Keratinocyte (primary cell): ENCODE measurements around the gene TECPR1. TPM values are rescaled to one million over a fixed set of nuclear protein-coding genes. Genes with fewer than 3 reads are reported as not detected.

ENCODE experiments used
- DNase-seq: peaks from one replicate; pipeline ENCODE4 v3.0.0-alpha.2; 2011; ENCODE audit warnings: low read depth, missing footprints, low spot score
- FAIRE-seq: peaks from 2 replicates; lab custom pipeline; 2011; peaks lifted over from hg19 to GRCh38; lab: Jason Lieb, UNC
- H2AFZ ChIP-seq: 2 replicates; pipeline ENCODE4 v1.6.0; 2012; ENCODE audit warnings: low read length, control low read depth, inconsistent platforms; ENCODE audit not compliant: control insufficient read depth
- H3K27ac ChIP-seq: 2 replicates; pipeline ENCODE4 v1.5.1; 2011; ENCODE audit warnings: low read length; ENCODE audit not compliant: control insufficient read depth, insufficient read depth
- H3K27me3 ChIP-seq: 3 replicates; pipeline ENCODE4 v1.6.0; 2011; ENCODE audit warnings: low read length; ENCODE audit not compliant: control insufficient read depth, insufficient read depth; ENCODE audit errors: extremely low read depth
- H3K36me3 ChIP-seq, 2 experiments: 2 replicates in 1 of 2; 3 replicates in 1 of 2; pipeline ENCODE4 v1.5.1; 2011; ENCODE audit warnings: low read length in 2 of 2, mild to moderate bottlenecking in 1 of 2; ENCODE audit not compliant: control insufficient read depth in 2 of 2, insufficient read depth in 2 of 2; ENCODE audit errors: extremely low read depth in 1 of 2
- H3K4me1 ChIP-seq: 3 replicates; pipeline ENCODE4 v1.5.1; 2011; ENCODE audit warnings: low read length; ENCODE audit not compliant: control insufficient read depth, insufficient read depth; ENCODE audit errors: extremely low read depth
- H3K4me2 ChIP-seq: 3 replicates; pipeline ENCODE4 v1.6.0; 2011; ENCODE audit warnings: low read depth, low read length; ENCODE audit not compliant: control insufficient read depth, insufficient read depth; ENCODE audit errors: extremely low read depth
- H3K4me3 ChIP-seq, 3 experiments: fragments of 200-600 bp in 1 of 3; sonication (generic) in 1 of 3; 2 replicates in 2 of 3; 3 replicates in 1 of 3; pipeline ENCODE4 v1.5.1; 2011 to 2016; ENCODE audit warnings: low read length in 3 of 3, mild to moderate bottlenecking in 3 of 3, control low read depth in 2 of 3, inconsistent platforms in 1 of 3, low read depth in 1 of 3, mixed read lengths in 1 of 3, mixed run types in 1 of 3, moderate library complexity in 1 of 3; ENCODE audit not compliant: control insufficient read depth in 2 of 3, insufficient read depth in 2 of 3; ENCODE audit errors: extremely low read depth in 1 of 3
- H3K79me2 ChIP-seq: 2 replicates; pipeline ENCODE4 v1.6.0; 2012; ENCODE audit warnings: low read length; ENCODE audit not compliant: control insufficient read depth, insufficient read depth
- H3K9ac ChIP-seq: 3 replicates; pipeline ENCODE4 v1.6.0; 2011; ENCODE audit warnings: low read length; ENCODE audit not compliant: control insufficient read depth, insufficient read depth; ENCODE audit errors: extremely low read depth
- H3K9me1 ChIP-seq: 3 replicates; pipeline ENCODE4 v1.6.0; 2011; ENCODE audit warnings: low read length; ENCODE audit not compliant: control insufficient read depth, insufficient read depth; ENCODE audit errors: extremely low read depth
- H3K9me3 ChIP-seq: 2 replicates; pipeline ENCODE4 v1.5.1; 2012; ENCODE audit warnings: low read depth, low read length; ENCODE audit not compliant: control insufficient read depth
- H4K20me1 ChIP-seq: 3 replicates; pipeline ENCODE4 v1.6.0; 2011; ENCODE audit warnings: low read length; ENCODE audit not compliant: control insufficient read depth, insufficient read depth; ENCODE audit errors: extremely low read depth
- EZH2 ChIP-seq: IDR thresholded peaks from one replicate; pipeline ENCODE4 v1.6.1; 2012; ENCODE audit warnings: inconsistent platforms, mild to moderate bottlenecking, low read length, moderate library complexity
- dilution Hi-C: fragments of 300-500 bp; cut with MboI; formaldehyde crosslinking; loops from one replicate; pipeline ENCODE4 v1.7.0; 2020; ENCODE audit warnings: low sequenced_read_pairs; ENCODE audit not compliant: extremely low pct_ligation_motif_present
- polyA minus RNA-seq, 3 experiments: library from RNA; depleted of rRNA, polyadenylated mRNA; stranded (reverse); fragments of >200 nt; gene quantifications; 1 replicate in 1 of 3; 2 replicates in 1 of 3; 3 replicates in 1 of 3; pipeline ENCODE4 v1.2.3, GENCODE V29; 2011
- polyA plus RNA-seq, 5 experiments: library from polyadenylated mRNA; depleted of rRNA in 3 of 5; stranded (reverse) in 3 of 5; stranded (forward) in 1 of 5; unstranded in 1 of 5; fragments of >200 nt; gene quantifications; 1 replicate in 1 of 5; 2 replicates in 3 of 5; 3 replicates in 1 of 5; pipeline versions ENCODE4 v1.2.1 to v1.2.3, GENCODE V29; 2011 to 2012; ENCODE audit warnings: missing spikeins in 2 of 5, low read depth in 1 of 5, low replicate concordance in 1 of 5
- TF ChIP-seq, protein P1 (sequence below), 3 experiments: IDR thresholded peaks in 1 of 3; conservative IDR thresholded peaks in 1 of 3; optimal IDR thresholded peaks in 1 of 3; 2 replicates in 2 of 3; 3 replicates in 1 of 3; pipeline versions ENCODE3 to v1.5.1; 2011; ENCODE audit warnings: low read length in 3 of 3, mild to moderate bottlenecking in 3 of 3, moderate library complexity in 2 of 3, control low read depth in 1 of 3, inconsistent platforms in 1 of 3; ENCODE audit not compliant: insufficient read depth in 2 of 3; ENCODE audit errors: extremely low read depth in 1 of 3

The TECPR1 gene, protein sequence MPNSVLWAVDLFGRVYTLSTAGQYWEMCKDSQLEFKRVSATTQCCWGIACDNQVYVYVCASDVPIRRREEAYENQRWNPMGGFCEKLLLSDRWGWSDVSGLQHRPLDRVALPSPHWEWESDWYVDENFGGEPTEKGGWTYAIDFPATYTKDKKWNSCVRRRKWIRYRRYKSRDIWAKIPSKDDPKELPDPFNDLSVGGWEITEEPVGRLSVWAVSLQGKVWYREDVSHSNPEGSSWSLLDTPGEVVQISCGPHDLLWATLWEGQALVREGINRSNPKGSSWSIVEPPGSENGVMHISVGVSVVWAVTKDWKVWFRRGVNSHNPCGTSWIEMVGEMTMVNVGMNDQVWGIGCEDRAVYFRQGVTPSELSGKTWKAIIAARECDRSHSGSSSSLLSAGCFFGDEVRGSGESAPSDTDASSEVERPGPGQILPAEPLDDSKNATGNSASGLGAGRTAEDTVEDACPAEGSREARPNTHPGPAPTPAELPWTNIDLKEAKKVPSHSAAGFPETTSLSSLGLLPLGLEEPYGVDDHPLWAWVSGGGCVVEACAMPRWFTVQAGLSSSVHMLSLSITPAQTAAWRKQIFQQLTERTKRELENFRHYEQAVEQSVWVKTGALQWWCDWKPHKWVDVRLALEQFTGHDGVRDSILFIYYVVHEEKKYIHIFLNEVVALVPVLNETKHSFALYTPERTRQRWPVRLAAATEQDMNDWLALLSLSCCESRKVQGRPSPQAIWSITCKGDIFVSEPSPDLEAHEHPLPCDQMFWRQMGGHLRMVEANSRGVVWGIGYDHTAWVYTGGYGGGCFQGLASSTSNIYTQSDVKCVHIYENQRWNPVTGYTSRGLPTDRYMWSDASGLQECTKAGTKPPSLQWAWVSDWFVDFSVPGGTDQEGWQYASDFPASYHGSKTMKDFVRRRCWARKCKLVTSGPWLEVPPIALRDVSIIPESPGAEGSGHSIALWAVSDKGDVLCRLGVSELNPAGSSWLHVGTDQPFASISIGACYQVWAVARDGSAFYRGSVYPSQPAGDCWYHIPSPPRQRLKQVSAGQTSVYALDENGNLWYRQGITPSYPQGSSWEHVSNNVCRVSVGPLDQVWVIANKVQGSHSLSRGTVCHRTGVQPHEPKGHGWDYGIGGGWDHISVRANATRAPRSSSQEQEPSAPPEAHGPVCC
- 1.5 to 3.7 TPM (median 2.4 TPM) in 3 replicates for polyA plus RNA-seq
- polyA plus RNA-seq (2011; ENCODE audit: low read depth): 7.4 TPM
- polyA plus RNA-seq (2011; cell fraction: cytosol; rRNA removed): 1.3 and 2.9 TPM in 2 replicates
- 6.6 and 10.0 TPM in 2 replicates for polyA plus RNA-seq (2011; cell fraction: nucleus; rRNA removed)
- polyA plus RNA-seq (2012; ENCODE audit: low replicate concordance): 4.7 and 6.3 TPM in 2 replicates
- polyA minus RNA-seq: 2.4 to 11.8 TPM (median 5.0 TPM) in 3 replicates
- polyA minus RNA-seq (2011; cell fraction: cytosol; rRNA and poly(A)+ RNA removed): 9.0 TPM
- 7.8 and 8.5 TPM in 2 replicates for polyA minus RNA-seq (2011; cell fraction: nucleus; rRNA and poly(A)+ RNA removed)

DNA sequence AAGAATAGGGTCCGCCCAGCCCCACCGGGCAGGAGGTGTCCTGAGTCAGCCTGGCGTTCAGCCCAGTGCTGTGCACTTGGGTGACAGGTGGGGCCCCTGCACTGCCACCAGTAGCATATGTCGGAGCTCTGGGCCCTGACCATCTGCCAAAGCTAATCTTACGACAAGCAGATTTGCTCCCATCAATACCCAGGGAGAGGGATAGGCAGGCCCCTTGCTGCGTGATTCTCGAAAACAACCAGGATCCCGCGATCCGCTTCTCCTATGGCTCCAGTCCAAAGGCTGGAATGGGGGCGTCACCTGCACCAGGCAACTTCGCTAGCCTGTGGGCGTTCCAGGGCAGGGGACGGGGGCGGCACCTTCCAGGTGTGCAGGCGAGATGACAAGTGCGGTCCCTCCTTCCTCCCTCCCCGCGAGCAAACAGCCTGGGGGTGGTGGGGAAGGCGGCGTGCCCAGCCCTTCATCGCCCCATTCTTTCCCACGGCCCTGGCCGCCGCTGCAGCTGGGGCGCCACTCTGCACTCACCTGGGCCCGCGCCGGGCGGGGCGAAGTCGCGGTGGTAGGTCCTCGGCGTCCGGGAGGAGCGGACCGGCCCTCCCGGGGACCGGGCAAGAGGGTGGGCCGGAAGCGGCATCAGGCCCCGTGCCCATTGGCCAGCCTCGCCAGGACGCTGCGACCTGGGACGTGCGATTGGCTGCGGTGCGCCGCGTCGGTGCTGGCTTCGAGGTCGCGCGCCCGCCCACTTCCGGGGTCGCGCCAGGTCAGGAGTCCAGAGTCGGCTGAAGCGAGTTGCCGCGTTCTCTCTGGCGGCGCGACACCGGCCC, at the start of gene TECPR1:
Gene TECPR1, minus strand, starts transcription at position 632 of the 824 bp plus-strand sequence. CDS start 6,086 bp downstream, outside the sequence.
- peaks cover 0 to 4% of the 10 kb centered on the region in 2 experiments for H3K36me3 ChIP-seq
- peaks cover 8% of the 10 kb centered on the region for H3K4me1 ChIP-seq
- no peak for TF ChIP-seq EZH2
- TF ChIP-seq, protein P1, sequence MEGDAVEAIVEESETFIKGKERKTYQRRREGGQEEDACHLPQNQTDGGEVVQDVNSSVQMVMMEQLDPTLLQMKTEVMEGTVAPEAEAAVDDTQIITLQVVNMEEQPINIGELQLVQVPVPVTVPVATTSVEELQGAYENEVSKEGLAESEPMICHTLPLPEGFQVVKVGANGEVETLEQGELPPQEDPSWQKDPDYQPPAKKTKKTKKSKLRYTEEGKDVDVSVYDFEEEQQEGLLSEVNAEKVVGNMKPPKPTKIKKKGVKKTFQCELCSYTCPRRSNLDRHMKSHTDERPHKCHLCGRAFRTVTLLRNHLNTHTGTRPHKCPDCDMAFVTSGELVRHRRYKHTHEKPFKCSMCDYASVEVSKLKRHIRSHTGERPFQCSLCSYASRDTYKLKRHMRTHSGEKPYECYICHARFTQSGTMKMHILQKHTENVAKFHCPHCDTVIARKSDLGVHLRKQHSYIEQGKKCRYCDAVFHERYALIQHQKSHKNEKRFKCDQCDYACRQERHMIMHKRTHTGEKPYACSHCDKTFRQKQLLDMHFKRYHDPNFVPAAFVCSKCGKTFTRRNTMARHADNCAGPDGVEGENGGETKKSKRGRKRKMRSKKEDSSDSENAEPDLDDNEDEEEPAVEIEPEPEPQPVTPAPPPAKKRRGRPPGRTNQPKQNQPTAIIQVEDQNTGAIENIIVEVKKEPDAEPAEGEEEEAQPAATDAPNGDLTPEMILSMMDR (optimal IDR thresholded peaks at IDR 0.05 in 1 of 3, IDR thresholded peaks at IDR 0.05 in 1 of 3, conservative IDR thresholded peaks at IDR 0.05 in 1 of 3; ENCODE audit: extremely low read depth in 1 of 3, insufficient read depth in 2 of 3, low read length in 3 of 3): no peak
- FAIRE-seq (peak; percentile 13), DNase-seq (peak; percentile 36)
- H4K20me1 ChIP-seq: no peaks in the 10 kb centered on the region
- peak within 1 kb of the TSS; percentile 52 for H3K27ac ChIP-seq
- peak within 1 kb of the TSS; percentile 79 to 96 (median 88) for H3K4me3 ChIP-seq
- no peaks in the 10 kb centered on the region for H3K9me1 ChIP-seq
- peak within 1 kb of the TSS; percentile 80 for H3K9ac ChIP-seq
- H3K4me2 ChIP-seq: peak within 1 kb of the TSS; percentile 81
- H3K9me3 ChIP-seq: no peaks in the 10 kb centered on the region
- peak within 1 kb of the TSS; percentile 94 for H2AFZ ChIP-seq
- dilution Hi-C loops: no loop called here
- peaks cover 17% of the 10 kb centered on the region for H3K79me2 ChIP-seq
- H3K27me3 ChIP-seq: no peaks in the 10 kb centered on the region
